Measurements from ENCODE around the gene NUDT14.

NUDT14 gene

DNA sequence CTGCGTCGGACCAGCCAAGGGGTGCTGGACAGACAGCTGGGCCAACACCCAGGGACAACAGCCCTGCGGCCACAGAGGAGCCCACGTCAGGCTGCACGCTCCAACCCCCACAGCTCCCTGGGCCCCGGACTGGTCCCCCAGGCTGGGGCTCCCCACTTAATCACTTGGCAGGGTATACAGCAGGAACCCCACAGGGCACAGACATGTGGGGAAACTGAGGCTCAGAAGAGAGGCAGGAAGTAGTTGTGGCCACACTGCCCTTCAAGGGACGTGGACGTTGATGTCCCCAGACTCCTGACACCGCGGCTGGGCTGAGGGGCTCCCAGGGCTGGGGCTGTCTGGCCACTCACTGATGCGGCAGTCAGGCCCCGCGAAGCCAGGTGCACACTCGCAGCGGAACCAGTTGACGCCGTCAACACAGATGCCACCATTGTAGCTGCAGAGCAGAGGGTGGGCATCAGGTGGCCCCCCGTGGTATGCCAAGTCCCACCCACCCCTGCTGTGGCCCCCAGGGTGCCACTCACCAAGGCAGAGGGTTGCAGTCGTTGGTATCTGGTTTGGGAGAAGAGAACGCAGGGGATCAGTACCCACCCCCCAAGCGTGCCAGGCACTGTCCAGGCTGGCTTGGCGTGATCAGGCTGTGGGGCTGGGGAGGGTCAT, 34.0 kb downstream of the NUDT14 start:
- DNase-seq (ENCODE audit: low read depth in 2 of 3, low spot score in 1 of 3), result no peak

DNA sequence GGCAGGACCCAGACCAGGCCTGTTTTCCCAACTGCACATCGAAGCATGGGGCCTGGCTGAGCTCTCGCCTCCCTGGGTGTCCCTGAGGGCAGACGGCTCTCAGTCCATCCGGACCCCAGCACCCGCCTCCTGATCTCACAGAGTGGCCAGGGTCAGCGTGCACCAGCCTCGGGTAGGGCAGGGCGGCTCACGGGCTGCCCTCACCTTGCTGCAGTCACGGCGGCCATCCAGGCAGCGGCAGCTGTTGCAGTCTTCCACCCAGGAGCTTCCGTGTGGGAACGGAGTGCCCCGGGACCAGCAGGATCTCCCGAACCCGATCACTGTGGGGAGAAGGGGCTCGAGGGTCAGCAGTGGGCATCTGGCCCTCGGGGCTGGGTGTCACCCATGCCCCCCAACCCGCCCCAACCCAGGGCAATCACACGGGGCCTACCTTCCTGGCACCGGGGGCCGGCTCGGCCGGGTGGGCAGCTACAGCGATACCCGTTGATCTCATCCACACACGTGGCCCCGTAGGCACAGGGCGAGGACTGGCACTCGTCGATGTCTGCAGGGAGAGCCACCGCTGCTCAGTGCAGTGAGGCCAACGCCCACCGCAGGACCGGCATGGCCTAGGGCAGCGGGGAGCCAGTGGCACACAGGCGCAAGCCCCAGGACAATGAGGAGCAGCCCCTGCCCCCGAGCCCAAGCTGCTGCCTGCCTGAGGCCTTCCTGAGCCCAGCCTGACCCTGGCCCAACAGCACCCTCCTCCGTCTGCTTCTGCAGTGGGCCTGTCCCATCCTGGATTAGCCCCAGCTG, 34.7 kb downstream of the NUDT14 start:
- DNase-seq (ENCODE audit: low read depth in 2 of 3, low spot score in 1 of 3), result no peak

DNA sequence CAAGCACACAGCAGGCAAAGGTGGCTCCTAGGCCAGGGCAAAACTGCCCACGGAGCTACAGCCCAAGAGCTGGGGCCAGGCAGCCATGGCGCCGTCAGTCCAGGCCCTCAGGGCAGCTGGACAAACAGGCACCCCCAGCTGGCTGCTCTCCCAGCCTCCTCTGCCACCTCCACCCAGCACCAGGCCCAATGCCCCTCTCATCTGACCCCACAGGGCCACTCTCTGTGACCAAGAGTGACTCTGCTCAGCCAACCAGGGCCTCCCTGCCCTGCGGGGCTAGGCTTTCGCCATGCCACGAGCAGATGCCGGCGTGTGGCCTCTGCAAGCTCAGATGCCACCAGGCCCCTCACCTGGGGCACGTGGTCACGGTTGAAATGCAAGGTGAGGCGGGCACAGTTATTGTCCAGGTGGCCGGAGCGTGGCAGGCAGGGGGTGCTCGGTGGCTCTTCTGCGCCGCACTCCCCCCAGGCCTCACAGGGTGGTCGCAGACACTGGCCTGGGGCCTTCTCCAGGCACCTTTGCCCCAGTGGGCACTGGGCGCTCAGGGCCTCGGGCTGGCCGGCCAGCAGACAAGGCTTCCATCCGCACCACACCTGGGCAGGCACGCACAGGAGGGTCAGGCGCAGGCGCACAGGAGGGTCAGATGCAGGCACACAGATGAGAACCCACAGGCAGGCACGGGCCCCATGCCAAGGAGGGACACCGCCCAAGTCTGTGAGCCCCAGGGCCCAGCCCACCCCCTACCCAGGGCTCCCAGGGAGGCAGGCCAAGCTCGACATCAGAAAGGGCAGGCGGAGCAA, 35.5 kb downstream of the NUDT14 start:
- no peak for DNase-seq (ENCODE audit: low read depth in 2 of 3, low spot score in 1 of 3)

DNA sequence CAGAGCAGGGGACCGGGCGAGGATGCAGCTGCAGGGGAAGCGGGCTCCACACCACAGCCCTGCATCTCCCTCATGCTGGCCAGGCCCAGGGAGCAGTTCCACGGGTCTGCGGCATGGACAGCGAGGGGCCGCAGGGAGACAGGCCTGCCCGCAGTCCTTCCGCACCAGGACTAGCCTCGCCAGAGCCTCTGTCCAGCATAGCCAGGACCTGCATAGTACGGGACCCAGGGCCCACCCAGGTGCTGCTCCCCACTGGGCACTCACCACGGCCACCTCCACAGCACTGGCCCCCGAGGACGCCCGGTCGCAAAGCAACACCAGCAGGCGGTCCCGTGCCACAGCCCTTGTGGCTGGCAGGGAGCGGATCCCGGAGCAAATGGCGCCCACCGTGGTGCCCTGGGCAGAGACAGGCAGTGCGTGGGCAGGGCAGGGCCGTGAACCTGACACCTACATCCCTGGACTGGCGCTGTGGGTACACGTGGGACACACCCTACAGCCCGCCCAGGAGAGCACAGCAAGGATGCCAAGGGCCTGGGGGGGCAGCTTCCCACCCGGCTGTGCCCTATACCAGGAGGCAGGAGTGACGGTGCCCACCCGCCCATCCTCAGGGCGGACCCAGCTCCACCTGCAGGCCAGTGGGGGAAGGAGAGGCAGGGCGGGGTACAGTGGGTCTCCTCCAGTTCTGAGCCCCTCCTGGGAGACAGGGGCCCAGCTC, 36.3 kb downstream of the NUDT14 start:
- no peak for DNase-seq (ENCODE audit: low read depth in 2 of 3, low spot score in 1 of 3)

DNA sequence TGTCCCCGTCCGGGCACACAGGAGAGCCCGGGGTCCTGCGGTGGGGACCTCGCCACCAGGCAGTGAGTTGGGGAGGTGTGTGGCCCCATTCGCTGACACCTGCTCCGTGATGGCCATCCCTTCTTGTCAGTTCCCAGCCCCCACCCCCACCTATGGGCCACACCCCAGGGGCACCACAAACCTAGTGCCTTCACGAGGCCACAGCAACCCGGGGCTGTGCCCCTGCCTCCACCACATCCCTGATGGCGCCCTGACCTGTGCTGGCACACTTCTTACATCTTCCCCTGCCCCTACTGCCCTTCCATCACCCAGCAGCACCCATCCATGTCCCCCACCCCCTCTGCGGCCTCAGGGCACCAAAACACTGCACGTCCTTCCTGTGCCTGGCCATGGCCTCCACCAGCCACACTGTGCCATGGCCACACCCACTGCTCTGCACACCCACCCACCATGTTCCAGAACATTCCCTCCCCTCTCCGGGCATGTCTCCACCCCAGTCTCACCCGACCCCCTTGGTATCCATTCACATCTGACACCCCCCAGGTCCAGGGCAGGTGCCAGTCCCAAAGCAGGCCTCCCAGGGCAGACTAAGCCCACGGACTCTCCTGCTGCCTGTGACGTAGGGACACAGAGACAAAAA, 37.0 kb downstream of the NUDT14 start:
- DNase-seq (ENCODE audit: low read depth in 2 of 3, low spot score in 1 of 3), result no peak

DNA sequence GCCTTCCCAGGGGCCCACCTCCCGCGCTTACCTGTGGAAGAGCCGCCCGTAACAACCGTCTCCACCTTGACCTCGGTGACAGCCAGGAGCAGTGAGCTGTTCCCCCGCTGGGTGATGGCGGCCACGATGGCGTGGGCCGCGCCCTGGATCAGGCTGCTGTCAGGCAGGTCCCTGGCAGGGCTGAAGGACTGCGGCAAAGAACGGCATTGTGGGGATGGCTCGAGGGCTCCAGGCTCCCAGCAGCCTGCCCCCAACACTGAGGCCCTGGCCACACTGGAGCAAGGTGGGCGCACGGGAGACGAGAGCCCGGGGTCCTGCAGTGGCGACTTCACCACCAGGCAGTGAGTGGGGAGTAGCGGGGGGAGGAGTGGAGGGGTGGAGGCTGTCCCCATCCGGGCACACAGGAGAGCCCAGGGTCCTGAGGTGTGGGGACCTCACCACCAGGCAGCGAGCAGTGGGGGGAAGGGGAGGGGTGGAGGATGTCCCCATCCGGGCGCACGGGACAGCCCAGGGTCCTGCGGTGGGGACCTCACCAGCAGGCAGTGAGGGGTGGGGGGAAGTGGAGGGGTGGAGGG, 37.6 kb downstream of the NUDT14 start:
- no peak for DNase-seq (ENCODE audit: low read depth in 2 of 3, low spot score in 1 of 3)

DNA sequence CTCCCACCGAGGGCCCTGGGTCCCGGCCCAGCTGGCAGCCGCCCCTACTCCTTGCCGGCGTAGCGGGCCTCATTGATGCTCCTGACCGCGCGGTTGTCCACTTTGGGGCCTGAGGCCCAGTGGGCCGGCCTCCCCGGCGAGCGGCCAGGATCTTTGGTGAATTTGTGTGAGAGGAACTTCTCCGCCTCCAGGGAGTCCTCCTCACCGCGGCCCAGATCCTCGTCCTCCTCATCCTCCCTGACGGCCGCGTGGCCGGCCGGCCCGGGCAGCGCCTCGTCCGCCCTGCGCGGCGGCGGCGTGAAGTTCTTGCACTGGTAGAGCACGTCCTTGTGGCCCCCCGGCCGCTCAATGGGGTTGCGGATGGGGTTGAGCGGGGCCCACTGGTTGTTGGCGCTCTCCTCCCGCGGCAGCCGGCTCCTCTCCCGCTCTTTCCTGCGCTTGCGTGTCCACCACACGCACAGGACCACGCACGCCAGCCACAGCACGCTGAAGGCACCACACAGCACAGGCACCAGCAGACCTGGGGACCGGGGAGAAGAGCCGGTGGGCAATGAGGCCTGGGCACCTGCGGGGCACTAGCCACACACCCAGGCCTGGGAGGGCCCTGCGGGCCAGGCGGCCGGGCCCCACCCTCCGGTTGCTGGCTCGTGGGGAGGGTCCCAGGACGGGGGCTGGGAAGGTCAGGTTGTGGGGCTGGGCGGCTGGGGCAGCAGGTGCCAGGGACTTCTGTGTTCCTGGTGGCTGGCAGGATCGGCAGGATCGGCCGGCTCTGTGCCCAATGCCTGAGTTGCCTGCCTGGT, 38.3 kb downstream of the NUDT14 start:
- DNase-seq (ENCODE audit: low read depth in 2 of 3, low spot score in 1 of 3), result no peak

DNA sequence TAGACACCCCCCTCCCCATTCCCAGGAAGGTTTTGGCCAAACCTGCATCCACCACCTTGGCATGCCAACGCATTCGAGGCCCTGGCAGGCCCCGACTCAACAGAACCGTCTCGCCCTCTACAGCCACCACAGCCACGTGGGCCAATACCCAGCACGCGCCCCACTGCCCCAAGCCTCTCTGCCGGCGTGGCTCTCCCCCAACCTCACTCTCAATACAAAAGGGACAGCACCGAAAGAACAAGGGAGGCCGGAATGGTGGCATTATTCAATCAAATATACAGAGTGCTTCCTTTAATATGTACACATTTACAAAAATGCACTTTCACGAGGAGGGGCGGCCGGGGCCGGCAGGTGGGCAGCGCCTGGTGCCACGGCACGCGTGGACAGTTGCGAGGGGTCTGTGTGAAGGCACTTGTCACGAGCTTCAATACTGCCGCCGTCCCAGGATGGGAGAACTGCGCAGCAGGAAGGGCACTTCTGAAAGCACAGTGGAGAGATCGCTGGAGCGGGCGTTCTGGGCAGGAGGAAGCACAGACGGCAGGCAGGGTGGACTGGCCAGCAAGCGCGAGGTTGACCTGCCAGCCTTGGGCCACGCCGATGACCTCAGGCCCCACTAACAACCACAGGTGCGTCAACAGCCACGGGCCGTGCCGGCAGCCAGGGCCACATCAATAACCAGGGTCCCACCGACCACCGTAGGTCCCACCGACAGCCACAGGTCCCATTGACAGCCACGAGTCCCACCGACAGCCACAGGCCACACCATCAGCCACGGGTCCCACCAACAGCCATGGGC, 39.4 kb downstream of the NUDT14 start:
- DNase-seq (ENCODE audit: low read depth in 2 of 3, low spot score in 1 of 3), result no peak

DNA sequence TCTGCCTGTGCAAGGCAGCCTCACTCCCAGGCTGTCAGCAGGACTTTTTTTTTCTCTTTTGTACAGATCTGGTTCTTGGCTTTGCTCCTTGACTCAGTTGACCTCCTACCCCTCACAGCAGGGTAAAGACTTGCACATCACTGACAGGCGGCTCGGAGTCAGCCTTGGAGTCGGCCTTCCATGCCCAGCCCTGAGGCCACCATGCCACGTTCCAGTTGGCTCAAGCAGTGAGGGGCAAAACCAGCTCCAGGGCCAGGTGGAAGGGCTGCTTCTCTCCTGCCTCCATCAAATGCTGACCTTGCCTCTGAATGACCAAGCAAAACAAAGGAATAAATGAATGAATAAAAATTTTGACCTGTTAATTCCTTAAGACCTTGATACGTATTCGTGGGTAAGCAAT, 40.1 kb downstream of the NUDT14 start:
- DNase-seq (ENCODE audit: low read depth in 2 of 3, low spot score in 1 of 3), result no peak

DNA sequence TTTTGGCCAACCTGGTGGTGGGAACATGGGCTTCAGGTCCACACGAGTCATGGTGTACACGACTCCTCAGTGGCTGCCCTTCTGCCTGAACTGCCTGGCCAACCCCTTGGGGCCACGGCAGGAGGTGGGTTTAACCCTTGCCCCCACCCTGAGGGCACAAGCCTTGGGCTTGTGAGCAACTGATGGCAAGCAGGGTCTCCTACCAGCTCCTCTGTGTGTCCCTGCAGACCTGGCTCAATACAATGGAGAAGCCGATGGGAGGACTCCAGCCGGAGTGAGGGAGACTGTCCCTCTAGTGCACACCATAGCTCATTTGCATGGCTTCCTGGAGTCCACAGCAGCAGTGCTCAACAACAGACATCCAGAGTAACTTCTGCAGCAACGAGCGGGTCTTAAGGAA, 40.5 kb downstream of the NUDT14 start:
- DNase-seq (ENCODE audit: low read depth in 2 of 3, low spot score in 1 of 3), result no peak

DNA sequence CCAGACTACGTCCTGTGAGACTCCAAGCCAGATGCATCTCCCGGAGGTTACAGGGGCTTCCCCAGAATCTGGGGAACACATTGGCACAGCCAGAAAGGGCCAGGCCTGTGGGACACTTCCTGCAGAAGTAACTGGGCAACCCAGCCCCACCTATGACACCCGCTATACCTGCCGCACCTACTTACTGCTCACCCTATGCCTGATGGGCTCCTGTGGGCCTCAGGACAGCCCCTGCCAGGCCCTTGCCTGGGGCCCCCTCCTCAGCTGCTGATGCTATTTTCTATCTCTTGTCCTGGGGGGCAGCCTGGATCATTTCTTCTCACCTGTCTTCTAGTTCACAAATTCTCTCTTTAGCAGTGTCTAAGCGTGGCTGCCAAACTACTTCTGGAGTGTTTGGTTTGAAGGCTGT, 41.3 kb downstream of the NUDT14 start:
- no peak for DNase-seq (ENCODE audit: low read depth in 2 of 3, low spot score in 1 of 3)

DNA sequence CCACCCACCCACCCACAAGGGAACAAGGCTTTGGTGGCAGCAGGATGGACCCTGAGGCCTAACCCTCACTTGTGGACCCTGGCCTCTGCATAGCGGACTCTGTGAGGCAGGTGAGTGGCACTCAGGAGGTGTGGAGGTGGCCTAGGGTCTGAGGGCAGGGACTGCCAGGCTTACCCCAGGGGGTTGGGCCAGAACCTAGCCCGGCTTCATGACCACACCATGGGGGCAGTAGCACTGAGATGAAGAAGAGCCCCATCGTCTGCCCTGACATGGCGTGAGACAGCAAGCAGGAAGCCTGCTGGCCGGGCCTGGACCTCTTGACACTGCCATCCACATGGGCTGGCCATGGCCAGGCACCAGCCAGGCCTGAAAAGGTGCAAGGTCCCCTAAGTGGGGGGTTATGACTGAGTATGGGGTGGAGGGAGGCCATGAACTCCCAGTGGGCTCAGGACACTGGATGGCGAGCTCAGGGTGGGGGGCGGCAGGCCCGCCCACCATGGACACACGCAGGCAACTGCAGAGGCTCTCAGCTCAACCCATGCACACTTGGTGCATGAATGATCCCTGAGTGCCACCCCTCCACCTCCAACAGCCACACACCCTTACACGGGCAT, 41.8 kb downstream of the NUDT14 start:
- DNase-seq (ENCODE audit: low read depth in 2 of 3, low spot score in 1 of 3), result no peak

DNA sequence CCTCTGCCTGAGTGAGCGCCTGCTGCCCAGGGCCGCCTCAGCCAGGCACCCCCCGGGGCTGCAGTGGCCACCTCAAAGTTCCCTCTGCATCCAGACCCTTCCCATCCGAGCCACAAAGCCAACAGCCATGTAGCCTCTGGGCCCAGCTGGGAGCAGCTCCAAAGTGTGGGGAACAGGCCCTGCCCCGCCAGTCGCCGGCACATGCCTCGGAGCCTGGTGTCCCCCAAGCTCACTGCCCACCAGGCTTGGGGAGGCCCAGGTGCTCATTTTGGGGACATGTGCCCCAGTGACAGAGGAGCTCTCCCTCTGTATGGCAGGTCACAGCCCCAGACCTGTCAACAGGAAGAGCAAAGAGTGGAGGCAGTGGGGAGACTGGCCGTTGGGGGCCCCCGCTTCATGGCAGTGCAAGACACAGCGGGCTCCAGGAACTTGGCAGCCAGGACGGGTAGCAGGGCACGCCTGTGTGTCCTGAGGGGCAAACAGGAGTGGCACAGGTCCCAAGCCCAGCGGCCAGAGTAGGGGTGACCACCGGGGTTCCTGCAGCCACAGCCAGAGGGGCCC, 42.5 kb downstream of the NUDT14 start:
- DNase-seq (ENCODE audit: low read depth in 2 of 3, low spot score in 1 of 3), result no peak

DNA sequence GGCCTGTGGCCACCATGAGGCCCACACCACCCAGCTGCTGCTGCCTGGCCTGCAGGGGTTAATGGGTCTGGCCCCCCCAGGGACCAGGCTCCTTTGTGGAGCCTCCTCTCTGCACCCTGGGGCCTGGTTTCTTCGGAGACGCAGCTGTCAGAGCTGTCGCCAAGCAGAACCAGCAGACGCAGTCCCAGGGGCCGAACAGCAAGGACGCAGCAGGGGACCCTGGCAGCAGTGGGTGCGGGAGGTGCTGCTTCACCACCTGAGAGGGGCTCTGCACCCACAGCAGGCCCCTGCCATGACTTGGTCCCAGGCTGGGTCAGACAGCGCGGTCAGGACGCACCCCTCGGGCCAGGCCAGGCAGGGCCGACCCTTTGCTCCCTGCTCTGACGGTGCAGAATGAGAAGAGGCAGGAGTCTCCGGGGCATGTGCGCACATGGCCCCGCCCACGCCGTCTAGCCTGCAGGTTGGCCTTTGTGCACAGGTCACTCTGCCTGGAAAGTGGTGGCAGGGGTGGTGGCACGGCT, 43.0 kb downstream of the NUDT14 start:
- DNase-seq (ENCODE audit: low read depth in 2 of 3, low spot score in 1 of 3), result no peak

DNA sequence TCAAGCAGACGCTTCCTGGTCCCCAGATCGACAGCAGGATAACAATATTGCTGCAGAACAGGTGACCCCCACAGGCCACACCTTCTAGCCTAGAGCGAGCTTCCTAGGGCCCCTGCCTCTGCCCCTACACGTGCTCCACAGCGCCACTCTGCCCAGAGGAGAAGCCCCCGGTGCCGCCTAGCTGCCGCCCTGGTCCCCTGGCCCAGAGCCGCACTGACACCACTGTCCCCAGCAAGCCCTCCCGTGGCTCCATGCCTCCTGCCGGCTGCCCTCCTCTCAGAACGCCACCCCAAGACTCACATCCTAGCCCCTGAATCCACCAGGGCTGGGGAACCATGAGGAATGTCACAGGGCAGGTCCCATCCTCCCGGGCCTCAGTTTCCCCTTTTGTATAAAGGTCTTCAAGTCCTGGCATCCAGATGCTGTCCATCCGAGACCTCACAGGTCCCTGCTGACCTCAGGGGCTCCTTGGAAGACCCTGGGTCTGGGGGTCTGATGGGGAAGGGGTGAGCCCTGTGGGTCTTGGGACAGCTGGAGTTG, 43.6 kb downstream of the NUDT14 start:
- no peak for DNase-seq (ENCODE audit: low read depth in 2 of 3, low spot score in 1 of 3)

DNA sequence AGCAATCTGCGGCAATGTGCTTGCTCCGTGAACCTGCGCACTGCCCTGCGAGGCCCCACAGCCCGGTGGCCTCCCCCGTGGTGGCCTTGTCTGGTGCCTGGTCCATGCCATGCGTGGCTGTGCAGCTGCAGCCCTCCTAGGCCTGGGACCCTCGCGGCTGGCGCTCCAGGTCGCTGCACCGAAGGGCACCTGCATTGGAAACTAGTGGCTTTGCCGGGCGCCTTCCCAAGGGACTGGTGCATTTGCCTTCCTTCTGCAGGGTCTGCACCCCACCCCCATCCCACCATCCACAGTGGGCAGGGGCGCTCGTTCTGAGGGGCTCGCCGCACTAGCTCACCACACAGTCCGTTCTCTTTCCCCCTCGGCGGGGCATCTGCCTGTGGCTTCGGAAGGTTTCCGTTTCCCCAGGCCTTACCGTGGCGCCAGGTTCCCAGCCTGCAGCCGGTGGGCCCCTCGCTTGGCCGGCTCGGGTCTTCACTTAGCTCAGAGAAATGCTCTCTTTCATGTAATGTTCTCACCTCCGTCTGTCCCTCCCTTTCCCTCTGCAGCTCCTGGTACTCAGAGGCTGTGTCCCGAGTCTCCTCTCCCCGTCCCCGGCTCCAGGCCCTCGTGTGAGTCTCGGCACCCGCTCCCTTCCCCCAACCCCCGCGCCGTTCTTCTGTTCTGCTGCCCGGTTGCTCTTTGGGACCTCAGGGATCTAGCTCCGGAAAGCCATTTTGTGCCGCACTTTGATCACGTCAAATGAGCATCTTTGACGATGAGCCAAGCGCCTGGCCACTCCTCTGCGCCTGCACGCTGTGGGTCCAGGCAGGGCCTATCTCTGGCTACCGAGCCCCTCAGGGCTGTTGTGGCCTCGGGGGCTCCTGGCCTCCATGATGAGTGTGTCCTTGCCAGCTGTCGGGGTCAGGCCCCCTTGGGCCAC, 44.5 kb downstream of the NUDT14 start:
- no peak for DNase-seq (ENCODE audit: low read depth in 2 of 3, low spot score in 1 of 3)

Data from stimulated activated CD4-positive, alpha-beta T cell treated with anti-CD3 and anti-CD28 coated beads, Interleukin-12 subunit alpha, Interleukin-12 subunit beta, amount 100 ng/mL, for 48 hours (primary cell).